ENCODE results near the gene SLC25A51.

GRCh38 chr9:37870081-37870798, 33.7 kb downstream of the SLC25A51 start:
- TF ChIP-seq CTCF (IDR thresholded peaks at IDR 0.05) (no peak), POLR2A (IDR thresholded peaks at IDR 0.05) (no peak), POLR2AphosphoS5 (IDR thresholded peaks at IDR 0.05) (no peak)
